AG08396 (cell line): ENCODE measurements around the gene METTL24.
"Not testable (repeated sequence)": the region's sequence is repeated elsewhere in the genome, so short reads cannot be mapped to it uniquely, and the experiment has no call there.

Experiments used
- DNase-seq: peaks from one replicate; pipeline ENCODE4 v3.0.0; 2012; ENCODE audit warnings: low spot score, mixed read lengths

Gene METTL24

GRCh38 chr6:110360676-110361075 is 2.5 kb upstream of the METTL24 start:
- no peak for DNase-seq

GRCh38 chr6:110359556-110359955 is 1.4 kb upstream of the METTL24 start:
- DNase-seq: no peak

- DNase-seq: no peak
These were observed 508 bp upstream of the METTL24 start for GRCh38 chr6:110358553-110359160.

GRCh38 chr6:110357298-110357663 is 868 bp downstream of the METTL24 start:
- no peak for DNase-seq

GRCh38 chr6:110356778-110357177 is 1.4 kb downstream of the METTL24 start:
- no peak for DNase-seq

GRCh38 chr6:110355727-110356126 is 2.4 kb downstream of the METTL24 start:
- no peak for DNase-seq

GRCh38 chr6:110355022-110355421 is 3.1 kb downstream of the METTL24 start:
- DNase-seq: no peak

- DNase-seq: no peak
These were observed 4.0 kb downstream of the METTL24 start for GRCh38 chr6:110354153-110354552.

- no peak for DNase-seq
These were observed 4.6 kb downstream of the METTL24 start for GRCh38 chr6:110353457-110354001.

- DNase-seq: no peak
These were observed 5.4 kb downstream of the METTL24 start for GRCh38 chr6:110352563-110353262.

- DNase-seq: no peak
These were observed 6.2 kb downstream of the METTL24 start for GRCh38 chr6:110351986-110352385.

- DNase-seq: no peak
These were observed 6.6 kb downstream of the METTL24 start for GRCh38 chr6:110351546-110351945.

GRCh38 chr6:110350593-110350992 is 7.6 kb downstream of the METTL24 start:
- not testable (repeated sequence) for DNase-seq

GRCh38 chr6:110348961-110349690 is 9.0 kb downstream of the METTL24 start:
- DNase-seq: no peak

GRCh38 chr6:110345025-110345424 is 13.1 kb downstream of the METTL24 start:
- no peak for DNase-seq

GRCh38 chr6:110342759-110343158 is 15.4 kb downstream of the METTL24 start:
- DNase-seq: no peak

- DNase-seq: peak; percentile 32
These were observed 16.2 kb downstream of the METTL24 start for GRCh38 chr6:110341663-110342596.

- no peak for DNase-seq
These were observed 17.1 kb downstream of the METTL24 start for GRCh38 chr6:110341067-110341466.

- no peak for DNase-seq
These were observed 17.7 kb downstream of the METTL24 start for GRCh38 chr6:110340392-110340965.

- DNase-seq: no peak
These were observed 19.2 kb downstream of the METTL24 start for GRCh38 chr6:110338820-110339470.

- no peak for DNase-seq
These were observed 20.7 kb downstream of the METTL24 start for GRCh38 chr6:110337486-110337885.
